GM21526 (cell line): ENCODE data around the gene CATSPER4.

ENCODE experiments used
- ATAC-seq: cut with Tn5 transposase; IDR thresholded peaks from one replicate; pipeline ENCODE4 v1.9.1; 2021; ENCODE audit warnings: moderate library complexity; ENCODE audit not compliant: unreplicated experiment, low FRiP score

CATSPER4 gene

GRCh38 chr1:26234644-26235370, 44.4 kb downstream of the CATSPER4 start:
- peak; percentile 7 for ATAC-seq

- no peak for ATAC-seq
Observed at GRCh38 chr1:26237230-26237966, 47.0 kb downstream of the CATSPER4 start.

- ATAC-seq, result no peak
Observed at GRCh38 chr1:26239936-26240335, 49.5 kb downstream of the CATSPER4 start.
